A549 (cell line): ENCODE measurements around the gene CACNA1I.

ENCODE experiments used
- EP300 ChIP-seq, 2 experiments: fragments of >200 bp; sonication (Bioruptor Twin); formaldehyde crosslinking; IDR thresholded peaks; 2 replicates in 1 of 2; 3 replicates in 1 of 2; pipeline ENCODE4 v1.6.1; 2016 to 2017
- FOSL2 ChIP-seq, 2 experiments: fragments of 450-650 bp in 1 of 2; fragments of >200 bp in 1 of 2; sonication (Bioruptor Twin) in 1 of 2; formaldehyde crosslinking; IDR thresholded peaks; 2 replicates each; pipeline versions ENCODE4 v1.5.0 to v1.6.1; 2016 to 2020; ENCODE audit warnings: mild to moderate bottlenecking in 1 of 2, moderate library complexity in 1 of 2
- JUNB ChIP-seq: fragments of >200 bp; sonication (Bioruptor Twin); formaldehyde crosslinking; IDR thresholded peaks from 2 replicates; pipeline ENCODE4 v1.6.1; 2016
- MAFK ChIP-seq: fragments of 450-650 bp; IDR thresholded peaks from 2 replicates; pipeline ENCODE4 v1.6.1; 2014; ENCODE audit not compliant: partially characterized antibody
- NR3C1 ChIP-seq: fragments of >200 bp; sonication (Bioruptor Twin); formaldehyde crosslinking; IDR thresholded peaks from 3 replicates; pipeline ENCODE4 v1.6.1; 2017
- POLR2A ChIP-seq: IDR thresholded peaks from 2 replicates; pipeline ENCODE4 v1.6.1; 2012; ENCODE audit warnings: mild to moderate bottlenecking, low read length
- RAD21 ChIP-seq, 2 experiments: fragments of >200 bp in 1 of 2; sonication (Bioruptor Twin) in 1 of 2; formaldehyde crosslinking in 1 of 2; IDR thresholded peaks in 1 of 2; conservative IDR thresholded peaks in 1 of 2; 2 replicates in 1 of 2; 3 replicates in 1 of 2; pipeline ENCODE4 v1.6.1; 2012 to 2018; ENCODE audit warnings: inconsistent platforms in 1 of 2
- RCOR1 ChIP-seq: fragments of 150-350 bp; IDR thresholded peaks from 2 replicates; pipeline ENCODE4 v1.6.1; 2014; ENCODE audit warnings: antibody characterized with exemption, low read length, low read depth
- RFX5 ChIP-seq: fragments of 450-650 bp; IDR thresholded peaks from 2 replicates; pipeline ENCODE4 v1.7.1; 2014; ENCODE audit warnings: antibody characterized with exemption, mild to moderate bottlenecking, moderate library complexity
- ZC3H11A ChIP-seq: fragments of 450-650 bp; IDR thresholded peaks from 2 replicates; pipeline ENCODE4 v1.6.1; 2014; ENCODE audit warnings: antibody characterized with exemption, mild to moderate bottlenecking
- TF ChIP-seq, protein P1 (sequence below): fragments of >200 bp; sonication (Bioruptor Twin); formaldehyde crosslinking; IDR thresholded peaks from 3 replicates; pipeline ENCODE4 v1.5.1; 2016
- TF ChIP-seq, protein P2 (sequence below): IDR thresholded peaks from 2 replicates; pipeline ENCODE4 v1.6.1; 2012
- TF ChIP-seq, protein P3 (sequence below): fragments of >200 bp; sonication (Bioruptor Twin); formaldehyde crosslinking; IDR thresholded peaks from 3 replicates; pipeline ENCODE4 v1.6.1; 2016
- TF ChIP-seq, protein P4 (sequence below): fragments of 150-350 bp; IDR thresholded peaks from 2 replicates; pipeline ENCODE4 v1.6.1; 2014; ENCODE audit warnings: low read depth, mild to moderate bottlenecking, low read length

DNA sequence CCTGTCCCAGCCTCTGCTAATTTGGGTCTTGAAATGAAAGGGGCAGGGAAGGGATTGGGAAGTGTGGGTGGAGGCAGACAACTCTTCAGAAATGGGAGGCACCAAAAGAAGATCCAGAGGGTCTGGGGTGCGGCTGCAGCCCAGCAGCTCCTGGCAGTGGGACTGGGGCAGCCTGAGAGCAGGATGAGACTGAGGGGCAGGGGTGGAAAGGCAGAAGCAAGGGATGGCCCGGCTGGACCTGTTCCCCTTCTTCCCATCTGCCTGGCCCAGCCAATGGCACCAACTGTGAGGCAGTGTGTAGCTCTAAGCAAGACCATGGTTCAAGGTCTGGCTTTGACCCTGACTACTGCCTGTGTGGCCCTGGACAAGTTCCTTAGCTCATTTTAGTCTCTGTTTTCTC lies 162.6 kb downstream of the CACNA1I start:
- TF ChIP-seq JUNB: no peak
- TF ChIP-seq, protein P1, sequence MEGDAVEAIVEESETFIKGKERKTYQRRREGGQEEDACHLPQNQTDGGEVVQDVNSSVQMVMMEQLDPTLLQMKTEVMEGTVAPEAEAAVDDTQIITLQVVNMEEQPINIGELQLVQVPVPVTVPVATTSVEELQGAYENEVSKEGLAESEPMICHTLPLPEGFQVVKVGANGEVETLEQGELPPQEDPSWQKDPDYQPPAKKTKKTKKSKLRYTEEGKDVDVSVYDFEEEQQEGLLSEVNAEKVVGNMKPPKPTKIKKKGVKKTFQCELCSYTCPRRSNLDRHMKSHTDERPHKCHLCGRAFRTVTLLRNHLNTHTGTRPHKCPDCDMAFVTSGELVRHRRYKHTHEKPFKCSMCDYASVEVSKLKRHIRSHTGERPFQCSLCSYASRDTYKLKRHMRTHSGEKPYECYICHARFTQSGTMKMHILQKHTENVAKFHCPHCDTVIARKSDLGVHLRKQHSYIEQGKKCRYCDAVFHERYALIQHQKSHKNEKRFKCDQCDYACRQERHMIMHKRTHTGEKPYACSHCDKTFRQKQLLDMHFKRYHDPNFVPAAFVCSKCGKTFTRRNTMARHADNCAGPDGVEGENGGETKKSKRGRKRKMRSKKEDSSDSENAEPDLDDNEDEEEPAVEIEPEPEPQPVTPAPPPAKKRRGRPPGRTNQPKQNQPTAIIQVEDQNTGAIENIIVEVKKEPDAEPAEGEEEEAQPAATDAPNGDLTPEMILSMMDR: no peak
- no peak for TF ChIP-seq MAFK
- no peak for TF ChIP-seq POLR2A
- TF ChIP-seq, protein P2, sequence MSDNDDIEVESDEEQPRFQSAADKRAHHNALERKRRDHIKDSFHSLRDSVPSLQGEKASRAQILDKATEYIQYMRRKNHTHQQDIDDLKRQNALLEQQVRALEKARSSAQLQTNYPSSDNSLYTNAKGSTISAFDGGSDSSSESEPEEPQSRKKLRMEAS: no peak
- TF ChIP-seq, protein P3, sequence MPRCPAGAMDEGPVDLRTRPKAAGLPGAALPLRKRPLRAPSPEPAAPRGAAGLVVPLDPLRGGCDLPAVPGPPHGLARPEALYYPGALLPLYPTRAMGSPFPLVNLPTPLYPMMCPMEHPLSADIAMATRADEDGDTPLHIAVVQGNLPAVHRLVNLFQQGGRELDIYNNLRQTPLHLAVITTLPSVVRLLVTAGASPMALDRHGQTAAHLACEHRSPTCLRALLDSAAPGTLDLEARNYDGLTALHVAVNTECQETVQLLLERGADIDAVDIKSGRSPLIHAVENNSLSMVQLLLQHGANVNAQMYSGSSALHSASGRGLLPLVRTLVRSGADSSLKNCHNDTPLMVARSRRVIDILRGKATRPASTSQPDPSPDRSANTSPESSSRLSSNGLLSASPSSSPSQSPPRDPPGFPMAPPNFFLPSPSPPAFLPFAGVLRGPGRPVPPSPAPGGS: no peak
- no peak for TF ChIP-seq RFX5
- TF ChIP-seq RAD21 (conservative IDR thresholded peaks at IDR 0.05 in 1 of 2, IDR thresholded peaks at IDR 0.05 in 1 of 2): no peak
- TF ChIP-seq FOSL2 (IDR thresholded peaks at IDR 0.05): no peak
- TF ChIP-seq FOSL2 (CRISPR knock-in tag; IDR thresholded peaks at IDR 0.05): no peak
- TF ChIP-seq, protein P4, sequence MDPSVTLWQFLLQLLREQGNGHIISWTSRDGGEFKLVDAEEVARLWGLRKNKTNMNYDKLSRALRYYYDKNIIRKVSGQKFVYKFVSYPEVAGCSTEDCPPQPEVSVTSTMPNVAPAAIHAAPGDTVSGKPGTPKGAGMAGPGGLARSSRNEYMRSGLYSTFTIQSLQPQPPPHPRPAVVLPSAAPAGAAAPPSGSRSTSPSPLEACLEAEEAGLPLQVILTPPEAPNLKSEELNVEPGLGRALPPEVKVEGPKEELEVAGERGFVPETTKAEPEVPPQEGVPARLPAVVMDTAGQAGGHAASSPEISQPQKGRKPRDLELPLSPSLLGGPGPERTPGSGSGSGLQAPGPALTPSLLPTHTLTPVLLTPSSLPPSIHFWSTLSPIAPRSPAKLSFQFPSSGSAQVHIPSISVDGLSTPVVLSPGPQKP: no peak
- no peak for TF ChIP-seq EP300 (IDR thresholded peaks at IDR 0.05)
- no peak for TF ChIP-seq ZC3H11A
- no peak for TF ChIP-seq NR3C1
- no peak for TF ChIP-seq RCOR1
